Tibial nerve (tissue), 4 donors: ENCODE measurements around the gene ABHD13. TPM values are rescaled to one million over a fixed set of nuclear protein-coding genes. Genes with fewer than 3 reads are reported as not detected.

Source experiments
- DNase-seq, 2 donors: peaks; one replicate each; pipeline ENCODE4 v3.0.0-alpha.2; 2019; ENCODE audit warnings: low spot score in 2 of 2
- H3K27ac ChIP-seq, 4 donors: fragments of 200-600 bp; sonication (generic) in 3 of 4; one replicate each; pipeline ENCODE4 v1.5.1; 2017 to 2019; ENCODE audit warnings: mild to moderate bottlenecking in 1 of 4
- H3K27me3 ChIP-seq, 2 donors: fragments of 200-600 bp; sonication (generic) in 1 of 2; one replicate each; pipeline versions ENCODE4 v1.5.1 to v1.6.0; 2017 to 2019
- H3K36me3 ChIP-seq, 3 donors: fragments of 200-600 bp; sonication (generic); one replicate each; pipeline ENCODE4 v1.5.1; 2018 to 2019
- H3K4me1 ChIP-seq, 4 donors: fragments of 200-600 bp; sonication (generic) in 3 of 4; one replicate each; pipeline ENCODE4 v1.5.1; 2017 to 2019
- H3K4me3 ChIP-seq, 4 donors: fragments of 200-600 bp; sonication (generic) in 3 of 4; one replicate each; pipeline ENCODE4 v1.5.1; 2017 to 2019; ENCODE audit warnings: mild to moderate bottlenecking in 1 of 4, moderate library complexity in 1 of 4
- H3K9me3 ChIP-seq, 4 donors: fragments of 200-600 bp; sonication (generic) in 3 of 4; one replicate each; pipeline ENCODE4 v1.5.1; 2017 to 2019
- EP300 ChIP-seq, 2 donors: sonication (generic); formaldehyde crosslinking; IDR thresholded peaks; one replicate each; pipeline ENCODE4 v1.6.1; 2017; ENCODE audit warnings: antibody characterized with exemption in 2 of 2, mild to moderate bottlenecking in 1 of 2
- POLR2A ChIP-seq, 2 donors: fragments of 450-650 bp; IDR thresholded peaks; one replicate each; pipeline ENCODE4 v1.6.1; 2017; ENCODE audit warnings: antibody characterized with exemption in 2 of 2, mild to moderate bottlenecking in 2 of 2, moderate library complexity in 2 of 2
- WGBS, 2 donors: methylation state at CpG; one replicate each; pipeline ENCODE4 v1.1.5; 2018; 5-methylcytosine and 5-hydroxymethylcytosine counted together
- total RNA-seq, 4 donors: library from RNA; depleted of rRNA; stranded (reverse); fragments of >200 nt; gene quantifications; one replicate each; pipeline ENCODE4 v1.1.0, GENCODE V29; 2016
- TF ChIP-seq, protein P1 (sequence below), 5 experiments: fragments of 200-600 bp in 3 of 5; fragments of 450-650 bp in 2 of 5; sonication (generic) in 3 of 5; IDR thresholded peaks; one replicate each; pipeline ENCODE4 v1.5.1; 2016 to 2019; ENCODE audit warnings: antibody characterized with exemption in 5 of 5, mild to moderate bottlenecking in 3 of 5, moderate library complexity in 2 of 5

The ABHD13 gene
- total RNA-seq: 10 to 100 TPM in 1 of 4 donors, 1 to 10 TPM in 3; 7.2 to 11.0 (median 9.0) TPM

DNA sequence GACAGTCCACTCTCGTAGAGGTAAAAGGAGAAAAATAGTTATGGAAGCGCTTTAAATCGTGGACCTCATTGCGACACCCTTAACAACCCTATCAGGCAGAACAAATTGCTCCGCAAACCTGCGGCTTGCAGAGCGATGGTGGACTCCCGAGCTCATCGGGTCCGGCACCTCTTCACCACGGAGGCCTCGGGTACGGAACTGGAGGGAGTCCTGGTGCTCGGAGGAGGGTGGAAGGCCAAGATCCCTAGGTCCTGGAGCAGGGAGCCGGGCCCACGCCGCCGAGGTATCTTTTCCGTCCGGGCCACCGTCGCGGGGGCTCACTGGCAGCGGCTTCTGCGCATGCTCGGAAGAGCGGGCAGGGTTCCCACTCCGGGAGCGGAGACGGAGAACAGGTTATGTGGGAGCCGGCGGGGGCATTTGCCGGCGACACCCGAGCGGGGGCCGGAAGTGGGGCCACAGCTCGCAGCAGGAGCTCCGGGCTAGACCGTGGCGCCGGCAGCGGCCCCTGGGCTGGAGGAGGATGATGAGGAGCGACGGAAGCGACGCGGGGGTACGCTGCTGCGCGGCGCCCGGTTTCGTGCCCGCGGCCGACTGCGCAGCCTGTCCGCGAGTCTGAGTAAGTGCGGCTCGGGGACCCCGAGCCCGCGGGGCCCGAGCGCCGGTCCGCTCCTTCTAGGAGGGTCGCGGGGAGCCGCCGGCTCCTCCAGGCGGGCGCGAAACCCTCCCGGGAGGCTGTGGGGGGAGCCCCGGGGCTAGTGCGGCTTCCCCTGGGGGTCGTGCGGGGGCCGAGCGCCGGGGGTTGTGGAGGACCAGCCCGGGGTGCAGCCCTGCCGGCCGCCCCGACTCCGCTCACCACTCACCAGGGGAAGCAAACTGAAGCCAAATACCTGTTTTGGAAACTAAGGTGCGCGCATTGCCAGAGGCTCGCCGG, at the start of gene ABHD13:
Gene ABHD13 (plus strand): TSS at position 349 of the 931 bp plus-strand sequence. CDS start 10,827 bp downstream, outside the sequence.
- peaks cover 0 to 76% (median 35%) of the 10 kb centered on the region in 4 donors for H3K4me1 ChIP-seq
- peak within 1 kb of the TSS; percentile 75 to 89 (median 88) for H3K27ac ChIP-seq
- 0% methylated on average over 38 to 45 of the region's 93 CpGs for WGBS, 2 donors

DNA sequence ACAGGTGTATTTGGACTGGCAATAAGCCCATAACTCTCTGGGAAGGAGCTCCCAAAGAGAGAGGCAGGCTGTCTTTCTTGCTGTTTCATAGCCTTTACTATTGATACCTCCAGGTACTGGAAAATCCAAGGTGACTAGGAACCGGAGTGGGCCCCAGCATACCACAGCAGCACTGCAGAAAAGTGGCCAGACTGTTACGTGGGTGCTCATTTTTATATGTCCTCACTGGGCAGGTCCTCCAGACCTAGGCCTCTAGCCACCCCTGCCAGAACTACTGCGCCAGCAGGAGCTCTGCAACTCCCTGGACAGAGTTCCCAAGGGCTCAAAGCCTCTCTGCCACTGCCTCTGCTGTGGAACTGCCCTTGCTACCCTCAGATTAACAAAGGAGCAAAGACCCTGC, 49.3 kb upstream of the ABHD13 start:
- peaks cover 0 to 31% (median 1%) of the 10 kb centered on the region in 4 donors for H3K9me3 ChIP-seq
- no peaks in the 10 kb centered on the region for H3K4me1 ChIP-seq
- TF ChIP-seq EP300 (IDR thresholded peaks at IDR 0.05) (no peak), POLR2A (IDR thresholded peaks at IDR 0.05) (no peak)
- TF ChIP-seq, protein P1, sequence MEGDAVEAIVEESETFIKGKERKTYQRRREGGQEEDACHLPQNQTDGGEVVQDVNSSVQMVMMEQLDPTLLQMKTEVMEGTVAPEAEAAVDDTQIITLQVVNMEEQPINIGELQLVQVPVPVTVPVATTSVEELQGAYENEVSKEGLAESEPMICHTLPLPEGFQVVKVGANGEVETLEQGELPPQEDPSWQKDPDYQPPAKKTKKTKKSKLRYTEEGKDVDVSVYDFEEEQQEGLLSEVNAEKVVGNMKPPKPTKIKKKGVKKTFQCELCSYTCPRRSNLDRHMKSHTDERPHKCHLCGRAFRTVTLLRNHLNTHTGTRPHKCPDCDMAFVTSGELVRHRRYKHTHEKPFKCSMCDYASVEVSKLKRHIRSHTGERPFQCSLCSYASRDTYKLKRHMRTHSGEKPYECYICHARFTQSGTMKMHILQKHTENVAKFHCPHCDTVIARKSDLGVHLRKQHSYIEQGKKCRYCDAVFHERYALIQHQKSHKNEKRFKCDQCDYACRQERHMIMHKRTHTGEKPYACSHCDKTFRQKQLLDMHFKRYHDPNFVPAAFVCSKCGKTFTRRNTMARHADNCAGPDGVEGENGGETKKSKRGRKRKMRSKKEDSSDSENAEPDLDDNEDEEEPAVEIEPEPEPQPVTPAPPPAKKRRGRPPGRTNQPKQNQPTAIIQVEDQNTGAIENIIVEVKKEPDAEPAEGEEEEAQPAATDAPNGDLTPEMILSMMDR (IDR thresholded peaks at IDR 0.05): no peak
- H3K27me3 ChIP-seq: no peaks in the 10 kb centered on the region
- H3K4me3 ChIP-seq: no peak overlapping the region
- H3K27ac ChIP-seq: no peak overlapping the region
- 77 to 89% methylated on average over 2 to 3 of the region's 3 CpGs for WGBS, 2 donors
- H3K36me3 ChIP-seq: no peaks in the 10 kb centered on the region
- no peak for DNase-seq

More for the DNA sequence above, at the start of gene ABHD13:
- no peaks in the 10 kb centered on the region for H3K27me3 ChIP-seq
- TF ChIP-seq POLR2A (IDR thresholded peaks at IDR 0.05) (peak; percentile 33 to 58), EP300 (IDR thresholded peaks at IDR 0.05) (peak in 1 of 2 donors; percentile 92)
- TF ChIP-seq, protein P1 (IDR thresholded peaks at IDR 0.05): peak in 1 of 5 experiments; percentile 28
- H3K36me3 ChIP-seq: no peaks in the 10 kb centered on the region
- H3K9me3 ChIP-seq: no peaks in the 10 kb centered on the region
- DNase-seq: peak; percentile 69 to 82
- peak within 1 kb of the TSS; percentile 59 to 97 (median 84) for H3K4me3 ChIP-seq

- no peaks in the 10 kb centered on the region for H3K27me3 ChIP-seq
- no peaks in the 10 kb centered on the region for H3K36me3 ChIP-seq
- no peak for TF ChIP-seq EP300 (IDR thresholded peaks at IDR 0.05)
- TF ChIP-seq, protein P1 (IDR thresholded peaks at IDR 0.05): peak in 2 of 5 experiments; percentile 10 to 47
- peak in 1 of 2 donors; percentile 34 for DNase-seq
- peaks cover 0 to 30% (median 2%) of the 10 kb centered on the region in 4 donors for H3K9me3 ChIP-seq
- H3K4me3 ChIP-seq: no peak overlapping the region
- H3K27ac ChIP-seq: no peak overlapping the region
- no peaks in the 10 kb centered on the region for H3K4me1 ChIP-seq
- 29 to 36% methylated on average over 8 of the region's 8 CpGs for WGBS, 2 donors
These were observed 41.4 kb upstream of the ABHD13 start for GRCh38 chr13:108176685-108177274.

DNA sequence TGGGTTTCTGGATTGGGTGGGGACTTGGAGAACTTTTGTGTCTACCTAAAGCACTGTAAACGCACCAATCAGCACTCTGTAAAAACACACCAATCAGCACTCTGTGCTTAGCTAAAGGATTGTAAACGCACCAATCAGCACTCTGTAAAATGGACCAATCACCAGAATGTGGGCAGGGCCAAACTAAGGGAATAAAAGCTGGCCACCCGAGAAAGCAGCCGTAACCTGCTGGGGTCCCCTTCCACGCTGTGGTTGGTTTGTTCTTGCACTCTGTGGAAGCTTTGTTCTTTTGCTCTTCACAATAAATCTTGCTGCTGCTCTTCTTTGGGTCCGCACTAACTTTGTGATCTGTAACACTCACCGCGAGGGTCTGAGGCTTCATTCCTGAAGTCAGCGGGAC, 40.1 kb upstream of the ABHD13 start:
- WGBS, 2 donors: 82 to 87% methylated on average over 9 of the region's 9 CpGs
- H3K4me3 ChIP-seq: no peak overlapping the region
- no peaks in the 10 kb centered on the region for H3K27me3 ChIP-seq
- DNase-seq: no peak
- no peaks in the 10 kb centered on the region for H3K36me3 ChIP-seq
- TF ChIP-seq POLR2A (IDR thresholded peaks at IDR 0.05) (no peak), EP300 (IDR thresholded peaks at IDR 0.05) (no peak)
- TF ChIP-seq, protein P1 (IDR thresholded peaks at IDR 0.05): no peak
- H3K9me3 ChIP-seq: peaks cover 0 to 18% (median 2%) of the 10 kb centered on the region in 4 donors
- H3K27ac ChIP-seq: no peak overlapping the region
- H3K4me1 ChIP-seq: no peaks in the 10 kb centered on the region

DNA sequence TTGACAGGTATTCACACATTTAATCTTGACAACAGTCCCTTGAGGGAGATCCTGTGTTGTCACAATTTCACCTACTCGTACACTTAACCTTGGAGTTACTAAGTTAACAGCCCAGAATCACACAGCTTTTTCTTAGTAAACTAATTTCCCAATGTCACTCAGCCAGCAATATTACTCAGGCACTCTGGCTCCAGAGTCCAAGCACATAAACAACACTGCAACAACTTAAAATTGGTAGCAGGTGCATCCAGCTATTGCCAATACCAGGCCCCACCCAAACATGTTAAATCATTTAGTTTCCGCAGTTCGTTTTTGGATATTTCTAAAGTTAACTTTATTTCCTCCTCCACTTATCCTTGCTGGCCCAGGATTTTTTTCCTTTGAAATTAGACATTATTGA, 35.5 kb upstream of the ABHD13 start:
- WGBS, 2 donors: 64 to 71% methylated on average over 3 of the region's 3 CpGs
- TF ChIP-seq POLR2A (IDR thresholded peaks at IDR 0.05): no peak
- no peak for TF ChIP-seq EP300 (IDR thresholded peaks at IDR 0.05)
- TF ChIP-seq, protein P1 (IDR thresholded peaks at IDR 0.05): no peak
- H3K27ac ChIP-seq: no peak overlapping the region
- H3K36me3 ChIP-seq: no peaks in the 10 kb centered on the region
- no peaks in the 10 kb centered on the region for H3K9me3 ChIP-seq
- H3K4me3 ChIP-seq: no peak overlapping the region
- no peak for DNase-seq
- H3K27me3 ChIP-seq: no peaks in the 10 kb centered on the region
- H3K4me1 ChIP-seq: no peaks in the 10 kb centered on the region
